HG02870 (cell line): ENCODE data around the gene C16orf82.
"Not testable (repeated sequence)": the region's sequence is repeated elsewhere in the genome, so short reads cannot be mapped to it uniquely, and the experiment has no call there.

Source experiments
- ATAC-seq: cut with Tn5 transposase; IDR thresholded peaks from one replicate; pipeline ENCODE4 v1.9.1; 2021; ENCODE audit warnings: mild to moderate bottlenecking, moderate library complexity; ENCODE audit not compliant: unreplicated experiment

C16orf82 gene

GRCh38 chr16:27086031-27086430 is 19.3 kb downstream of the C16orf82 start:
- not testable (repeated sequence) for ATAC-seq

DNA sequence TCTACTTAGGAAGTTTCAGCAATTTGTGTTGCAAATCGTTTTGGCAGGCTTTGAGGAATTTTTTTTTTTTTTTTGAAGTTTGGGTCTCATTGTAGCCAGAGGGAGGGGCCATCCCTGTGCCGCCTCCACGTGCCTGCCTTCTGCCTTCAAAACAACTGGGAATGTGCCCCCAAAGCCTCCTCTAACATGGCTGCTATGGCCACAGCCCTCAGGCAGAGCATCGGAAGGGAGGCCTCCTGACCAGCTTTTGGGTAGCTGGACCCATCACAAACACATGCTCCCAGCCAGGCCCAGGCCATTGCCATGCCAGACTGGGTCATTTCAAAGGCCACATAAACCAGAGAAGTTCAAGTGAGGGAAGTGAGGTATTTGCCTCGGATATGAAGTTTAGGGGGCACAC is 21.5 kb downstream of the C16orf82 start:
- no peak for ATAC-seq

- ATAC-seq = no peak
Observed at GRCh38 chr16:27096375-27096774, 29.6 kb downstream of the C16orf82 start.

DNA sequence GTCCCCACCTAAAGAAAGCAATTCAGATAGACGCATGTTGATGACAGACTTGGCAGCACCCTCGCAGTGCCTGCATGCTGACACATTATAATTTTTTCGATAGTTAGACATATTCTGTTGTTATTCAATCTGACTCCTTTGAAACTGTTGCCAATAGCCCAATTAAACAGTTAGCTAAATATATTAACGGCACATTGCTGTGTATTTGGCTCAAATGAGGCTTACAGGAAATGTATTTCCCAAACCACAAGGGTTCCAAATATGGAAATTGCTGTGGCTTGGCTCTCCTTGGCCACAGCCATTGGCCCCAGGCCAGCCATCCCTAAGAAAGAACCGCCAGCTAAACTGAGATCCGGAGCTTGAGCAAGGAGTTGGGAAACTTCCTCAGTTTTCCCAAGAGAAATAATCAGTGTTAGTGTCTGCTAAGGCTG is 31.1 kb downstream of the C16orf82 start:
- no peak for ATAC-seq

DNA sequence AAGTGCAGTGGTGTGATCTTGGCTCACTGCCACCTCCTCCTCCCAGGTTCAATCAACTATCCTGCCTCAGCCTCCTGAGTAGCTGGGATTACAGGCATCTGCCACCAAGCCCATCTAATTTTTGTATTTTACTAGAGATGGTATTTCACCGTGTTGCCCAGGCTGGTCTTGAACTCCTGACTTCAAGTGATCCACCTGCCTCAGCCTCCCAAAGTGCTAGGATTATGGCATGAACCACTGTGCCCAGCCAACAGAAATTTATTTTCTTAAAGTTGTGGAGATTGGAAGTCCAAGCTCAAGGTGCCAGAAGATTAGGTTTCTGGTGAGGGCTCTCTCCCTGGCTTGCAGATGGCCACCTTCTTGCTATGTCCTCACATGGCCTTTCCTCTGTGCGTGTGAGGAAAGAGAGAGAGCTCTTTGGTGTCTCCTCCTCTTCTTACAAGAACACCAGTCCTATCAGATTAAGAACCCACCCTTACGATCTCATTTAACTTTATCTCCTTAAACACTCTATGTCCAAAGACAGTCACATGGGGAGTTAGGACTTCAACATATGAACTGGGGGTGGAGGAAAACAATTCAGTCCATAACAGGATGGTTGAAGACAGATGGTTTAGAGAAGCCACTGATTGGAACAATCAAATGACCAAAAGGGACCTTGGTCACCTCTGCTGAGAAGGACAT is 31.8 kb downstream of the C16orf82 start:
- ATAC-seq = no peak

- ATAC-seq = no peak
Observed at GRCh38 chr16:27102701-27103575, 36.2 kb downstream of the C16orf82 start.

DNA sequence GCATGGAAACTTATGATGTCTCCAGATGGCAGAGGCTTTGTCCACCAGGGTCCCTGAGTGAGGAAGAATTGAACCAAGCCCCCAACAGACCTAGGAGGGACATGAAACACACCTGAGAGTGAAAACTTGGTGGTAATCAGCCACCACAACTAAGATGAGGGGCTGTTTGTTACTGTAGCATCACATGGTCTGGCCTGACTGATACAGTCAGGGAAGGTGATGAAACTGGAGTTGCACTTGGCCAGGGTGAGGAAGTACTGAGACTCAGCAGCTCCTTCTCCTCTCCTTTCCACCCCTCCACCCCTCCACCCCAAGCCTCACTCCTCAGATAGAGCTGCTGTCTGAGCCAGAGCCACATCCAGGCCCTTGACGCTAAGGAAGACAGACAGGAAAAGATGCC is 37.2 kb downstream of the C16orf82 start:
- ATAC-seq = no peak

- ATAC-seq = no peak
Observed at GRCh38 chr16:27106305-27106704, 39.6 kb downstream of the C16orf82 start.

DNA sequence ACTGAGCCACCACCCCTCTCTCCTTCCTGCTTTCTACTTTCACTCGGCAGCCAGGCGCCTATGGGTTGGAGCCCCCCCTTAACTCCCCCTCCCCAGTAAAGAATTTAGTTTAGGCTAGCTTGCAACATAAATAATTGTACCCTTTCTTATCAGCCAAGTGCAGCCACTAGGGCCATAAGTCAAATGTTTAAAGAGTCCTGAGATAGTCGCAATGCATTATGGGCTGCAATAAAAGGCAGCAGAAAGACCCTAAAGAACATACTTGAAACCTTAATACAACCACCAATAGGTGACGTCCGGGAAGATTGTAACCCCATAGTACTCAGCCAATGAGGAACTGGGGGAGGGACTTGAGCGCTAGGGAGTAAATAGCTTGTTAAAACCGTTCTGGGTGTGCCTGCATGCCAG is 40.5 kb downstream of the C16orf82 start:
- no peak for ATAC-seq

DNA sequence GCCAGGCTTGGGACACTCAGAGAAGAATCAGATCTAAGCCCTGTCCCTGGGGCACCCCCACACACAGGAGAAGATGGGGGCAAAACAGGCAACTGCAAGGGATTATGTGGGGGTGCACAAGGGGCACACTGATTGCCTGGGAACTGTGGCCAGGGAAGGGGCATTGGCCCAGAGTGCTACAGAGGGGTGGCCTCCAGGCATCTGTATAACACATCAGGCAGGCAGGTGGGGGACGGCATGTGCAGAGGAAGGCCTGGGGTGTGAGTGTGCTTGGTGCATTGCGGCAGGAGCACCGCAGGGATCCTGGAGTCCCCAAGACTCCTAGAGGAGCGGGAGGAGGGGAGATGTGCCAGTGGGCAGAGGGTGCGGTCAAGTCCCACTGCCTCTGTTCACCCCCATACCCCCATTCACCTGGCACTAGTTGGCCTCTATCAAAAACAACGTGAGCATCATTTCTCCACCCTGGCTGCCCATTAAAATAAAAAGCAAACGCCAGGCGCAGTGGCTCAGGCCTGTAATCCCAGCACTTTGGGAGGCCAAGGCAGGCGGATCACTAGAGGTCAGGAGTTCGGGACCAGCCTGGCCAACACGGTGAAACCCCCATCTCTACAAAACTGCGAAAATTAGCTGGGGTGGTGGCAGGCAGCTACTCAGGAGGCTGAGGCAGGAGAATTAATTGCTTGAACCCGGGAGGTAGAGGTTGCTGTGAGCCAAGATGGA is 41.5 kb downstream of the C16orf82 start:
- no peak for ATAC-seq

DNA sequence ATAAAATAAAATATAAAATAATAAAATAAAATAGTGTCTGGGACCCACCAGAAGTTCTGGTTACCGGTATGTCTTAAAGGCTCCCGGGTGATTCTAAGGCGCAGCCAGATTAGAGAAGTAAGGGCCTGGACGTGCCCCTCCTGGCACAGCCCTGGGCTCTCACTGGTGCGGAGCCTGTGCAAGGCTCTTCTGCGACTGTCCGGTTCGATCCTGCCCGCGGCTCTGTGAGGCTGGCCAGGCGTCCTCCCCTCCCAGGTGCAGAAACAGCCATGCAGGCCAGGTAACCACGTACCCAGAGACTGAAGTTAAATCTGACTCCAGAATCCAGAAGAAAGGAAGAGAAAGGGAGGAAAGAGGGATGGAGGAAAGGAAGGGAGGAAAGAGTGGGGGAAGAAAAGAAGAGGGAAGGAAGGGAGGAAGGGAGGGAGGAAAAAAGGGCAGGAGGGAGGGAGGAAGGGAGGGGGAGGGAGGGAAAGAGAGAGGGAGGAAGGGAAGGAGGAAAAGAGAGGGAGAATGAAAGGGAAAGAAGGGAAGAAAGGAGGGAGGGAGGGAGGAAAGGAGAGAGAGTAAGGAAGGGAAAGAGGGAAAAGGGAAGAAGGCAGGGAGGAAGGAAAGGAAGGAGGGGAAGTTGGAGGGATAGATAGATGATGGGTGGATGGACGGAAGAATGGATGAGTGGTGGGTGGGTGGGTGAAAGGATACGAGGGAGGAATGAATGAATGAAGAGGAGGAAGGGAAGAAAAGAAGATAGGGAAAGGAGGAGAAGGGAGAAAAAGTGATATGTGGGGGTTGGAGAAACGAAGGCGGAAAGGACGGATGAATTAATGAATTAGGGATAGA is 42.3 kb downstream of the C16orf82 start:
- ATAC-seq = no peak

GRCh38 chr16:27109666-27110523 is 43.2 kb downstream of the C16orf82 start:
- no peak for ATAC-seq

DNA sequence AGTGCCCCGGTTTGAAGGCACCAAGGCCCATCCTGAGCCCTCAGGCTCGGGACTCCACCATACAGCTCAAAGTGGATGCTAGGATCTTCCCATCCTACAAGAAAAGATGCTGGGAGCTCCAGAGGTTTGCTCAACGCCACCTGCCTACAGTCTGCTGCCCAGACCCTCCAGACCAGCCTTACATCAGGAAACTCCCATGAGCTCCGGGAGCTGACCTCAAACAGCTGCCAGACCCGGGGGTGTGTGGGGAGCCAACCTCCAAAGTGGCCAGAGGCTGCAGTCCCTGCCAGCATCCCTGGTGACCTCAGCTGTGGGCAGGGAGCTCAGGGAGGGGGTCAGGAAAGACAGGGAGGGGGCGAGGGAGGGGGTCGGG is 43.8 kb downstream of the C16orf82 start:
- ATAC-seq = no peak

DNA sequence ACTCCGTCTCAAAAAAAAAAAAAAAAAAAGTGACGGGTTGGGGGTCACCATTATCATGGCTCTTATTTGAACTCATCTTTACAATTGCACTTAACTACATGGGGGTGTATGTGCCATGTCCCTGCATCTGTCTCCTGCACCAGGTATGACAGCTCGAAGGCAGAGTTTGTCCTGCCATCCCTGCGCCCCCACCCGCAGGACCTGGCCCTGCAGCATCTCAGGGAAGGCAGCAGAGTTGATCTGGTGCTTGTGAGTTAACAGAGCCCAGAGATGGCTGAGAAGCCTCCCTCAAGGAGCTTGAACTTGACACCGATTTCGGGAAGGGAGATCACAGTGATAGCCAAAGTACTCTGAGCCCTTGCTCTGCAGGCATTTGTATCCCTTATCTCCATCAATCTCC is 44.8 kb downstream of the C16orf82 start:
- ATAC-seq = no peak

DNA sequence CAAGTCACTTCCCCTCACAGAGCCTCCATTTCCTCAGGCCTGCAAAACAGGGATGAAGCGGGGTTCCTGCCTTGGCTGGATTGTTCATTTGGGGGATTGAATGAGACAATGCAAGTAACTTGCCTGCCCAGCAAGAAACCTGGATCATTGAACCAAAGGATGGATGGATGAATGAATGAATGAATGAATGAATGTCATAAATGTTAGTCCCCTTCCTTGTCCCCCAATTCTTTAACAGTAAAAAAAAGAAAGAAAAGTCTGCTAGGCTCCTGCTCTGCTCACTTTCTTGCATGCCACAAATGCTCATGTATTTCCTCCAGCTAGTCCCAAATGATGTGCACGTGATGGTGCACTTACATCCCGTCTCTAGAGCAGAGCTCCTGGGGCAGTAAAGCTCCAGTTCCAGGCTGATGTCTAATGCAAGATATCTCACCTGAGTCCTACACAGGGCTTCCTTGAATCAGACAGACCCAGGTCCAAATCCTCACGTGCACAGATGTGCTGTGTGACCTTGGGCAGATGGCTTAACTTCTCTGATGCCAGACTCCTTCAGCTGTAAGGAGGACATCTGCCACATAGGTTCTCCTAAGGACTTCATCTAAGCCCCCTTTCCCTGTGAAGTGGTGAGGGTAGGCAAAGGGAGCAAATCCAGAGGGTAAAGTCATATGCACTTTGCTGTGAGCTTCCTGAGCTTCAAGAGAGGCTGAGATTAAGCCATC is 45.5 kb downstream of the C16orf82 start:
- ATAC-seq = no peak

- no peak for ATAC-seq
Observed at GRCh38 chr16:27113341-27113841, 46.7 kb downstream of the C16orf82 start.

DNA sequence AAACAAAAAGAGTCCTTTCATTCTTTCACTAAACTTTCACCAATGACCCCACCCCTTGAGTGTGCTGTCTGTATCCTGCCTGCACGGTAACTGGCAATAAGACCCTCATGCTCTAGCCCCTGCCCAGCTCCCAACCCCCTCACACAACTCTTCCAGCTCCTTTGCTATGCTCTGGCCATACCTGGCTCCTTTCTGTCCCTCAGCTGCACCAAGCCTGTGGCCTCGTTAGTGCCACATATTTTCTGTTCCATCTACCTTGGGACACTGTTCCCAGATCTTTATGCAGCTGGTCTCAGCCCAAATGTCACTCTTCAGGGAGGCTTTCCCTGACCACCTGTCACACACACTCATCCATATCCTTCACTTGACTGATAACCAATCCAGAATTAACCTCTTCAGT is 47.3 kb downstream of the C16orf82 start:
- no peak for ATAC-seq

DNA sequence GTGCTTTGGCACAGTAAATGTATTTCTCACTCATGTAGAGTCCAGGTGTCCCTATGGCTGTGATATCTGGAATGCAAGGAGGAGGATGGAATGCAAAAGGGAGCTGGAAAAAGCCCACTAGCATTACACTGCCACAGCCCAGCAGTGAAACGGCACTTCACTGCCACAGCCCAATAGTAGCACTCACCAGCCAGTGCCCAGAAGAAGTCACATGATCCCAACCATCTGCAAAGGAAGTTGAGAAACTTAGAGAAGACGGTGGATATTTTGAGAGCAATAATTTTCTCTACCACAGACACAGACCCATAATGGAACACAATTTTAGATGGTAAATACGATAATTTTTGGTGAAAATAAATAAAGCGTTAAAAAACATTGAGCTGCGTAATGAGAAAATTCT is 51.8 kb downstream of the C16orf82 start:
- ATAC-seq = no peak
